Esophagus muscularis mucosa (tissue), 4 donors: Measurements from ENCODE around the gene CYP1B1. TPM values are rescaled to one million over a fixed set of nuclear protein-coding genes. Genes with fewer than 3 reads are reported as not detected.

Experiments used
- DNase-seq: peaks from one replicate; pipeline ENCODE4 v3.0.0-alpha.2; 2017; ENCODE audit errors: extremely low spot score
- H3K27ac ChIP-seq, 4 donors: fragments of 200-600 bp; sonication (generic); replicated peaks in 1 of 4; 1 replicate in 3 of 4; 2 replicates in 1 of 4; pipeline ENCODE4 v1.5.1; 2016 to 2019; ENCODE audit warnings: mild to moderate bottlenecking in 1 of 4
- H3K27me3 ChIP-seq, 4 donors: fragments of 200-600 bp; sonication (generic); one replicate each; pipeline versions ENCODE4 v1.5.1 to v1.6.0; 2016 to 2019
- H3K36me3 ChIP-seq, 4 donors: fragments of 200-600 bp; sonication (generic); one replicate each; pipeline ENCODE4 v1.5.1; 2016 to 2019
- H3K4me1 ChIP-seq, 4 donors: fragments of 200-600 bp; sonication (generic); one replicate each; pipeline ENCODE4 v1.5.1; 2016 to 2019
- H3K4me3 ChIP-seq, 4 donors: fragments of 200-600 bp; sonication (generic); 1 replicate in 2 of 4; 2 replicates in 2 of 4; pipeline ENCODE4 v1.5.1; 2016 to 2019; ENCODE audit warnings: mild to moderate bottlenecking in 4 of 4, moderate library complexity in 1 of 4
- H3K9me3 ChIP-seq, 4 donors: fragments of 200-600 bp; sonication (generic); 1 replicate in 3 of 4; 2 replicates in 1 of 4; pipeline ENCODE4 v1.5.1; 2016 to 2019
- EP300 ChIP-seq: sonication (generic); formaldehyde crosslinking; IDR thresholded peaks from one replicate; pipeline ENCODE4 v1.6.1; 2017; ENCODE audit warnings: antibody characterized with exemption
- POLR2A ChIP-seq: fragments of 450-650 bp; IDR thresholded peaks from one replicate; pipeline ENCODE4 v1.6.1; 2017; ENCODE audit warnings: antibody characterized with exemption, moderate library complexity, mild to moderate bottlenecking, low read depth
- POLR2AphosphoS5 ChIP-seq, 2 donors: sonication (generic); formaldehyde crosslinking; IDR thresholded peaks; one replicate each; pipeline ENCODE4 v1.6.1; 2017; ENCODE audit warnings: antibody characterized with exemption in 2 of 2
- WGBS: methylation state at CpG from one replicate; pipeline ENCODE4 v1.1.5; 2018; 5-methylcytosine and 5-hydroxymethylcytosine counted together
- intact Hi-C: fragments of 100-400 bp; cut with DNase I; formaldehyde crosslinking; loops from one replicate; pipeline ENCODE4 v1.15.1; 2023
- total RNA-seq, 4 donors: library from RNA; depleted of rRNA; stranded (reverse); fragments of >200 nt; gene quantifications; one replicate each; pipeline versions ENCODE4 v1.1.0 to v1.2.1, GENCODE V29; 2016
- TF ChIP-seq, protein P1 (sequence below), 3 experiments: fragments of 200-600 bp in 2 of 3; fragments of 450-650 bp in 1 of 3; sonication (generic) in 2 of 3; IDR thresholded peaks; one replicate each; pipeline ENCODE4 v1.5.1; 2017 to 2019; ENCODE audit warnings: antibody characterized with exemption in 3 of 3, mild to moderate bottlenecking in 2 of 3, moderate library complexity in 1 of 3

Gene CYP1B1
- total RNA-seq, 4 donors from 2014 or later = 20.8 to 60.3 (median 37.6) TPM

DNA sequence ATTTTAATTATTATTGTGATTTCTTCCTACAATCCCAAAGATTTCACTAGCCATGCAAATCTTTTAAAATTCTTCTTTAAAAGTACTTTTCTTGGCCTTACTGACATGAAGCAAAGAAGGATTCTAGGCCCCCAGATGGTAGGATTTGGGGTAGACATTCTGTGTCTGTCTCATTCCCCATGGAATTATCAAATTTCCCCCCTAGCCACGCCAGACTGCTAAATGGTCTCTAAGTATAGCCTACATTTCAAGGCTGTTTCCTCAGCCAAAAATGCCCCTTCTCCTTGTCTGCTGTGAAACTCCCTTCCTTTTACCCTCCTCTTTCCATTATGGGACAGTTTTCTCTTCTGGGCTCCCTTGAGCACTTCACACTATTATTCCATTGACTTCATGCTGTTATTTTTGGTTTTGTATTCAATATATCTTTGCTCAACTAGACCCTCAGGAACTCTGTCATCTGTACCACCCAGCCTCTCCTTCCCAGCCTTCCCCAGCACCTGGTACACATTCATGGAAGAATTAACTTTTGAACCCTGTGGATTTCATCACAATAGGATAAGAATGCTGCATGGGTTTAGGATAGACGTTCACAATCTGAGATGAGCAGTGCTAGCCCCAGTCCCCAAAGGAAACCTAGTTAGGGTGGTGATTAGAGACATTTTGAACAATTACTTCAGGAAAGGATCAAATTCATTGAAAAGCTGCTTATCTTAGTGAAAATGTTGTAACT lies 21.5 kb upstream of the CYP1B1 start:
- TF ChIP-seq, protein P1, sequence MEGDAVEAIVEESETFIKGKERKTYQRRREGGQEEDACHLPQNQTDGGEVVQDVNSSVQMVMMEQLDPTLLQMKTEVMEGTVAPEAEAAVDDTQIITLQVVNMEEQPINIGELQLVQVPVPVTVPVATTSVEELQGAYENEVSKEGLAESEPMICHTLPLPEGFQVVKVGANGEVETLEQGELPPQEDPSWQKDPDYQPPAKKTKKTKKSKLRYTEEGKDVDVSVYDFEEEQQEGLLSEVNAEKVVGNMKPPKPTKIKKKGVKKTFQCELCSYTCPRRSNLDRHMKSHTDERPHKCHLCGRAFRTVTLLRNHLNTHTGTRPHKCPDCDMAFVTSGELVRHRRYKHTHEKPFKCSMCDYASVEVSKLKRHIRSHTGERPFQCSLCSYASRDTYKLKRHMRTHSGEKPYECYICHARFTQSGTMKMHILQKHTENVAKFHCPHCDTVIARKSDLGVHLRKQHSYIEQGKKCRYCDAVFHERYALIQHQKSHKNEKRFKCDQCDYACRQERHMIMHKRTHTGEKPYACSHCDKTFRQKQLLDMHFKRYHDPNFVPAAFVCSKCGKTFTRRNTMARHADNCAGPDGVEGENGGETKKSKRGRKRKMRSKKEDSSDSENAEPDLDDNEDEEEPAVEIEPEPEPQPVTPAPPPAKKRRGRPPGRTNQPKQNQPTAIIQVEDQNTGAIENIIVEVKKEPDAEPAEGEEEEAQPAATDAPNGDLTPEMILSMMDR (IDR thresholded peaks at IDR 0.05) = no peak
- TF ChIP-seq POLR2AphosphoS5 (IDR thresholded peaks at IDR 0.05) (no peak), POLR2A (no peak), EP300 (no peak)
- intact Hi-C loops = no loop called here
- Histone ChIP-seq H3K27ac (peak overlapping the region in 1 of 4 donors; percentile 35), H3K4me1 (peaks cover 32 to 40% (median 34%) of the 10 kb centered on the region in 4 donors), H3K36me3 (no peaks in the 10 kb centered on the region), H3K9me3 (no peaks in the 10 kb centered on the region), H3K4me3 (no peak overlapping the region), H3K27me3 (no peaks in the 10 kb centered on the region)
- 84% methylated on average over 2 of the region's 2 CpGs for WGBS
- DNase-seq = no peak

DNA sequence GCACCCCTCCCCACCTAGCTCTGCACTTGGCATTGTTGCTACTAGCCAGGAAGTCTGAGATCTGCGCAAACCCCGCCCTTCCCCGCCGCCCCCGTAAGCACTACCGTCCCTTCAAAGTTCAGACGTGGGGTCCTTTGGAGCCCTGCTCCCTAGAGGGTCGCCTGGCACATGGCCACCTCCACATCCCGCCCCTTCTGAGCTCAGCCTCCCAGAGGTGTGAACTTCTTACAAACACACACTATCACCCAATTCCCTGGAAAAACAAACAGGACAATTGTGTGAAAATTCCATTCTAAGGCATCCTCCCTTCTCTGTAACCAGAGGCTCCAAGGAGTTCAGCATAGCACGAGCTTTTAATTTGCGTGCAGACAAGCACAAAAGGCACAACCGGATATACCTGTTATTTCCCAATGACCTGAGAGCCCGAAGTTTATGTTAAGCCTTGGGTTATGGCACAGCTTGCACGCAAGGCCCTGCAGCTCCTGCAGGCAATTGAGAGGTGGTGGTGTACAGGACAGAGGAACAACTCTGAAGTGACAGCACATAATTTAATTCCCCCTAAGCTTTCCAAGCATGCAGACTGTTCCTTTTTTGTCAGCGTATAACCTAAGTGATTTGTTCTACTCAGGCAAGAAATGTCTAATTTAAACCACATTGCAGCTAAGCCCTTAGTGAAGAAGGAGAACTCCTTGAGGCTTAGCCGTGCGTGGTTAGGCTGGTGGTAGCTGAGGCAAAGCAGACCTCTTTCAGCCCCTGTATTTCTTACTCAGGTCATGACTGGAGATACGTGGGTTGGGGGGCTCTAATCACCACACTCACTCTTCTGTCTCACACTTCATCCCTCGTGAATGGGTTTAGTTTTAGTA lies 20.3 kb upstream of the CYP1B1 start:
- Histone ChIP-seq H3K4me3 (no peak overlapping the region), H3K9me3 (no peaks in the 10 kb centered on the region), H3K27ac (peak overlapping the region; percentile 7 to 38 (median 13)), H3K36me3 (no peaks in the 10 kb centered on the region), H3K4me1 (peaks cover 40 to 49% (median 42%) of the 10 kb centered on the region in 4 donors), H3K27me3 (no peaks in the 10 kb centered on the region)
- TF ChIP-seq POLR2AphosphoS5 (IDR thresholded peaks at IDR 0.05) (no peak), POLR2A (no peak), EP300 (no peak)
- TF ChIP-seq, protein P1 (IDR thresholded peaks at IDR 0.05) = no peak
- intact Hi-C loops = no loop called here
- DNase-seq = no peak
- WGBS = 58% methylated on average over 19 of the region's 19 CpGs

DNA sequence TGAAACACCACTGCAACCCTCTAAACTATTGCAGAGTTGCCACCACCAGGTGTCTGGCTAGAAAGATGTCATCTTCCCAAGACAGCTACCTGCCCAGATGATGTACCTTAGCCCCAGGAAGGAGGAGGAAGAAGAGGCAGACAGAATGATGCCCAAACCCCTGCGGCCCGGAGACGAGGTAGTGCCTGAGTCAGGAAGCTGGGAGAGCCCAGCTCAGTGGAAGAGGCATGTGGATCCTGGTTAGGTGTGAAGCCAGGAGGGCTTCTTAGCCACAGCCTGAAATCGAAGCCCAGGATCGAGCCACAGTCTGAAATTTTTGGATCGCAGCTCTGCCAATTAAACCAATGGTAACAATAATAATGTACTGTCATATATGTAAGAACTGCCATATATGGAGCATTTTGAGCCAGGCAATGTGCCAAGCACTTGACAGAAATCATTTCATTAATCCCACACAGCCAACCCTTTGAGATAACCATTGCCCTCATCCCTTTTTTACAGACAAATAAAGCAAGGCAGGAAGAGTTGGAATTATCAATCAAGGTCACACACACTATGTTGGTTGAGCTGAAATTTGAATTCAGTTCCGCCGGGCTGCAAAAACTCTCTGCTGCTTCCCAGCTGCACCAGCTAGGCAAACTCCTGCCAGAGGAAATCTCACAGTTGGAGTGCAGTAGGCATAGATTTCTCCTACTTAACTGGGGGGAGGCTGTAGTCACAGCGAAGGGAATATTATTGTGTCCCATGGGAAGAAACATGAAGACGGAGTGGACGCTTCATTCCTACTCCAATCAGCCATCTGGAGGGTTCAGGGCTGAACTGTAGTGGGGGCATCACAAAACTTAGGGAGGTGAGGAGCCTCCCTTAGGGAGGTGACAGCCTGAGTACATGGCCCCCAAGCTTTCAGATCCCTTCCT lies 19.4 kb upstream of the CYP1B1 start:
- TF ChIP-seq POLR2AphosphoS5 (IDR thresholded peaks at IDR 0.05) (no peak), POLR2A (no peak), EP300 (no peak)
- TF ChIP-seq, protein P1 (IDR thresholded peaks at IDR 0.05) = no peak
- intact Hi-C loops = no loop called here
- H3K4me1 ChIP-seq = peaks cover 40 to 49% (median 42%) of the 10 kb centered on the region in 4 donors
- peak overlapping the region in 3 of 4 donors; percentile 7 to 38 (median 19) for H3K27ac ChIP-seq
- H3K4me3 ChIP-seq = no peak overlapping the region
- no peaks in the 10 kb centered on the region for H3K27me3 ChIP-seq
- DNase-seq = no peak
- no peaks in the 10 kb centered on the region for H3K9me3 ChIP-seq
- H3K36me3 ChIP-seq = no peaks in the 10 kb centered on the region
- 89% methylated on average over 11 of the region's 11 CpGs for WGBS

DNA sequence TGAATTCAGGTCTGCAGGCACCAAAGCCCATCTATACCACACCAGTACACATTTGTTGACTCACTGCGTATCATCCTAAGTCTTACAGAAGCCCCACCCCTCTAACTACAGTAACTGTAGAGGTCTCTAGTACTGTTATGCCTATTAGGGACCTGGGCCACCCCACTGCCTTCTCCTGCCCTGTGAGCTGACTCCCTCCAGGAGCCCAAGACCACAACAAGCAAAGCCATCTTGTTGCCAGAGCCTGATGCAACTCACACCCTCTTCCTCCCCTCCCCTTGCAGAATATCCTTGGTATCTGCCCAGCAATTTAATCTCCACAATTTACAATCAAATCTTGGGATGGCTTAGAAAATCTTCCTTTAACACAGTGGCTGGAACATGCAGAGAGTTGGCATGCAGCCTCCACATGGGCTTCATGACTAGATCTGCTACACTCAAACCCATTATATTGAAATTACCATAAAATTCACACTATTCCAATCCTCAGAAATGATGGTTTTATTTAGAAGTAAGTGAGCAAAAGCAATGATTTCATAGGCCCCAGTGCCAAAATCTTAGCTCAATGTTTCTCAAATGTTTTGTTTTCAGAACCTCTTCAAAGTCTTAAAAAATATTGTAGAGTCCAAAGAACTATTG lies 17.7 kb upstream of the CYP1B1 start:
- TF ChIP-seq POLR2A (no peak), POLR2AphosphoS5 (IDR thresholded peaks at IDR 0.05) (no peak), EP300 (no peak)
- TF ChIP-seq, protein P1 (IDR thresholded peaks at IDR 0.05) = no peak
- DNase-seq = no peak
- no peaks in the 10 kb centered on the region for H3K36me3 ChIP-seq
- H3K4me3 ChIP-seq = no peak overlapping the region
- WGBS = 100% methylated on average over 1 of the region's 1 CpG
- intact Hi-C loops = no loop called here
- peaks cover 33 to 42% (median 37%) of the 10 kb centered on the region in 4 donors for H3K4me1 ChIP-seq
- peak overlapping the region in 3 of 4 donors; percentile 6 to 66 (median 28) for H3K27ac ChIP-seq
- H3K27me3 ChIP-seq = no peaks in the 10 kb centered on the region
- no peaks in the 10 kb centered on the region for H3K9me3 ChIP-seq
